WERI-Rb-1 (cell line): Measurements from ENCODE around the gene CCDC57.

Experiments used
- DNase-seq: peaks from one replicate; pipeline ENCODE4 v3.0.0-alpha.2; 2020
- H3K27ac ChIP-seq: fragments of 250-450 bp; sonication (Bioruptor Pico); 2 replicates; pipeline ENCODE4 v1.5.1; 2020; ENCODE audit warnings: mild to moderate bottlenecking, moderate library complexity
- H3K27me3 ChIP-seq: fragments of 250-450 bp; sonication (Bioruptor Pico); 2 replicates; pipeline ENCODE4 v1.5.1; 2021; ENCODE audit warnings: mild to moderate bottlenecking, low read depth, moderate library complexity; ENCODE audit not compliant: insufficient read depth, severe bottlenecking
- H3K36me3 ChIP-seq: fragments of 250-450 bp; sonication (Bioruptor Pico); 2 replicates; pipeline ENCODE4 v1.5.1; 2020; ENCODE audit warnings: mild to moderate bottlenecking, moderate library complexity
- H3K4me3 ChIP-seq: 2 replicates; pipeline ENCODE4 v1.5.1; 2011; ENCODE audit warnings: low read depth, mild to moderate bottlenecking, control low read depth, low read length
- H3K9me3 ChIP-seq: fragments of 250-450 bp; sonication (Bioruptor Pico); 2 replicates; pipeline ENCODE4 v1.5.1; 2021; ENCODE audit warnings: mild to moderate bottlenecking, moderate library complexity; ENCODE audit not compliant: severe bottlenecking
- CTCF ChIP-seq: IDR thresholded peaks from 2 replicates; pipeline ENCODE4 v1.5.1; 2011; ENCODE audit warnings: low read depth, mild to moderate bottlenecking, control low read depth, inconsistent platforms, low read length

Gene CCDC57

GRCh38 chr17:82164853-82165252 is 47.8 kb downstream of the CCDC57 start:
- Histone ChIP-seq H3K36me3 (peaks cover 53% of the 10 kb centered on the region), H3K9me3 (no peaks in the 10 kb centered on the region)

GRCh38 chr17:82161216-82161615 is 51.4 kb downstream of the CCDC57 start:
- DNase-seq, result no peak
- Histone ChIP-seq H3K4me3 (no peak overlapping the region), H3K27ac (no peak overlapping the region), H3K9me3 (no peaks in the 10 kb centered on the region), H3K36me3 (peaks cover 50% of the 10 kb centered on the region), H3K27me3 (no peaks in the 10 kb centered on the region)
- no peak for TF ChIP-seq CTCF

More at GRCh38 chr17:82164853-82165252, 47.8 kb downstream of the CCDC57 start:
- TF ChIP-seq CTCF, result no peak
- H3K27ac ChIP-seq, result no peak overlapping the region
- H3K4me3 ChIP-seq, result no peak overlapping the region
- DNase-seq, result no peak
- H3K27me3 ChIP-seq, result no peaks in the 10 kb centered on the region

- TF ChIP-seq CTCF, result no peak
- H3K27me3 ChIP-seq, result no peaks in the 10 kb centered on the region
- no peaks in the 10 kb centered on the region for H3K9me3 ChIP-seq
- H3K27ac ChIP-seq, result no peak overlapping the region
- no peak overlapping the region for H3K4me3 ChIP-seq
- no peak for DNase-seq
- H3K36me3 ChIP-seq, result peaks cover 45% of the 10 kb centered on the region
These were observed 52.6 kb downstream of the CCDC57 start for GRCh38 chr17:82160075-82160474.

GRCh38 chr17:82158825-82159224 is 53.8 kb downstream of the CCDC57 start:
- H3K36me3 ChIP-seq, result peaks cover 48% of the 10 kb centered on the region
- H3K27me3 ChIP-seq, result no peaks in the 10 kb centered on the region
- no peak for TF ChIP-seq CTCF
- DNase-seq, result no peak
- H3K9me3 ChIP-seq, result no peaks in the 10 kb centered on the region
- H3K27ac ChIP-seq, result no peak overlapping the region
- no peak overlapping the region for H3K4me3 ChIP-seq

GRCh38 chr17:82157046-82158035 is 55.3 kb downstream of the CCDC57 start:
- no peak for TF ChIP-seq CTCF
- no peak overlapping the region for H3K27ac ChIP-seq
- H3K27me3 ChIP-seq, result no peaks in the 10 kb centered on the region
- no peaks in the 10 kb centered on the region for H3K9me3 ChIP-seq
- peaks cover 42% of the 10 kb centered on the region for H3K36me3 ChIP-seq
- no peak overlapping the region for H3K4me3 ChIP-seq
- no peak for DNase-seq
